ENCODE data around the gene NHSL2.

- no peak for TF ChIP-seq CTCF (IDR thresholded peaks at IDR 0.05)
- no peak for TF ChIP-seq POLR2A (IDR thresholded peaks at IDR 0.05)
- TF ChIP-seq EP300 (IDR thresholded peaks at IDR 0.05): no peak
Measured at GRCh38 chrX:72128183-72128834, 217.7 kb downstream of the NHSL2 start.
